NCI-H524 (cell line): ENCODE results near the gene BRF1.
"Not testable (repeated sequence)": the region's sequence is repeated elsewhere in the genome, so short reads cannot be mapped to it uniquely, and the experiment has no call there.

Experiments used
- DNase-seq, 2 experiments: peaks; one replicate each; lab custom pipeline; 2025; lab: John Stamatoyannopoulos, UW

Gene BRF1

GRCh38 chr14:105332350-105332874 is 31.6 kb upstream of the BRF1 start:
- no peak for DNase-seq

- no peak for DNase-seq
These were observed 31.0 kb upstream of the BRF1 start for GRCh38 chr14:105331575-105332349.

- no peak for DNase-seq
These were observed 29.7 kb upstream of the BRF1 start for GRCh38 chr14:105330491-105330895.

GRCh38 chr14:105329411-105330150 is 28.8 kb upstream of the BRF1 start:
- DNase-seq, result no peak

GRCh38 chr14:105328678-105329390 is 28.0 kb upstream of the BRF1 start:
- DNase-seq, result no peak

- DNase-seq, result no peak
These were observed 27.4 kb upstream of the BRF1 start for GRCh38 chr14:105328070-105328677.

- DNase-seq, result not testable (repeated sequence)
These were observed 26.9 kb upstream of the BRF1 start for GRCh38 chr14:105327695-105328045.

- DNase-seq, result peak in 1 of 2 experiments; percentile 42
These were observed 26.3 kb upstream of the BRF1 start for GRCh38 chr14:105326891-105327694.

- DNase-seq, result no peak
These were observed 25.7 kb upstream of the BRF1 start for GRCh38 chr14:105326568-105326867.

GRCh38 chr14:105325716-105326567 is 25.1 kb upstream of the BRF1 start:
- DNase-seq, result no peak

GRCh38 chr14:105325303-105325702 is 24.5 kb upstream of the BRF1 start:
- no peak for DNase-seq

- no peak for DNase-seq
These were observed 24.1 kb upstream of the BRF1 start for GRCh38 chr14:105324871-105325270.

- no peak for DNase-seq
These were observed 23.4 kb upstream of the BRF1 start for GRCh38 chr14:105324080-105324778.

- no peak for DNase-seq
These were observed 22.9 kb upstream of the BRF1 start for GRCh38 chr14:105323663-105324062.

- no peak for DNase-seq
These were observed 22.2 kb upstream of the BRF1 start for GRCh38 chr14:105322791-105323556.

GRCh38 chr14:105317546-105317945 is 16.7 kb upstream of the BRF1 start:
- no peak for DNase-seq

- DNase-seq, result no peak
These were observed 16.2 kb upstream of the BRF1 start for GRCh38 chr14:105316968-105317510.

GRCh38 chr14:105316577-105316941 is 15.8 kb upstream of the BRF1 start:
- DNase-seq, result no peak
